SK-N-SH treated with all-trans-retinoic acid at 6 μM for 48 hours (cell line): ENCODE measurements around the gene HSD3B2.

Experiments
- ATAC-seq: fragments of 200-7000 bp; cut with Tn5 transposase; 3 replicates; pipeline ENCODE4 v1.9.1; 2020; ENCODE audit warnings: mild to moderate bottlenecking, moderate library complexity
- ARNTL ChIP-seq: fragments of 450-650 bp; formaldehyde crosslinking; IDR thresholded peaks from 2 replicates; pipeline ENCODE4 v1.5.0; 2020; ENCODE audit warnings: low read depth, mild to moderate bottlenecking, moderate library complexity, borderline replicate concordance
- BACH2 ChIP-seq: fragments of 250-450 bp; sonication (Bioruptor Pico); IDR thresholded peaks from 2 replicates; pipeline ENCODE4 v1.9.0; 2021; ENCODE audit warnings: mild to moderate bottlenecking, borderline replicate concordance
- CSDC2 ChIP-seq: fragments of 250-450 bp; sonication (Bioruptor Pico); IDR thresholded peaks from 2 replicates; pipeline ENCODE4 v1.5.0; 2020; ENCODE audit warnings: mild to moderate bottlenecking, moderate library complexity
- CSRNP3 ChIP-seq: fragments of 250-450 bp; sonication (Bioruptor Pico); IDR thresholded peaks from 2 replicates; pipeline ENCODE4 v1.5.1; 2021; ENCODE audit warnings: mild to moderate bottlenecking, moderate library complexity
- ESRRG ChIP-seq: fragments of 250-450 bp; sonication (Bioruptor Pico); IDR thresholded peaks from 2 replicates; pipeline ENCODE4 v1.6.1; 2021; ENCODE audit warnings: mild to moderate bottlenecking
- GLIS3 ChIP-seq: fragments of 250-450 bp; sonication (Bioruptor Pico); IDR thresholded peaks from 2 replicates; pipeline ENCODE4 v1.5.0; 2020; ENCODE audit warnings: mild to moderate bottlenecking, moderate library complexity
- ISL1 ChIP-seq: fragments of 250-450 bp; sonication (Bioruptor Pico); IDR thresholded peaks from 2 replicates; pipeline ENCODE4 v2.1.2; 2022; ENCODE audit warnings: mild to moderate bottlenecking, moderate library complexity
- OSR1 ChIP-seq: fragments of 250-450 bp; sonication (Bioruptor Pico); IDR thresholded peaks from 2 replicates; pipeline ENCODE4 v1.8.0; 2022; ENCODE audit warnings: moderate library complexity, mild to moderate bottlenecking, inconsistent platforms
- PATZ1 ChIP-seq: fragments of 250-450 bp; sonication (Bioruptor Pico); IDR thresholded peaks from 2 replicates; pipeline ENCODE4 v1.8.0; 2020; ENCODE audit warnings: mild to moderate bottlenecking, moderate library complexity, borderline replicate concordance
- PPARA ChIP-seq: fragments of 250-450 bp; sonication (Bioruptor Pico); IDR thresholded peaks from 2 replicates; pipeline ENCODE4 v1.5.0; 2020; ENCODE audit warnings: mild to moderate bottlenecking, borderline replicate concordance
- RARB ChIP-seq: fragments of 250-450 bp; sonication (Bioruptor Pico); IDR thresholded peaks from 2 replicates; pipeline ENCODE4 v1.8.0; 2021; ENCODE audit warnings: mild to moderate bottlenecking, moderate library complexity
- SNAI2 ChIP-seq: fragments of 250-450 bp; sonication (Bioruptor Pico); IDR thresholded peaks from 2 replicates; pipeline ENCODE4 v1.5.0; 2020; ENCODE audit warnings: mild to moderate bottlenecking, moderate library complexity
- TCF4 ChIP-seq: fragments of 250-450 bp; sonication (Bioruptor Pico); IDR thresholded peaks from 2 replicates; pipeline ENCODE4 v1.8.0; 2021; ENCODE audit warnings: mild to moderate bottlenecking, moderate library complexity, borderline replicate concordance
- TOX ChIP-seq: fragments of 250-450 bp; sonication (Bioruptor Pico); IDR thresholded peaks from 2 replicates; pipeline ENCODE4 v1.8.0; 2021; ENCODE audit warnings: mild to moderate bottlenecking, moderate library complexity, borderline replicate concordance
- ZC3H10 ChIP-seq: fragments of 250-450 bp; sonication (Bioruptor Pico); IDR thresholded peaks from 2 replicates; pipeline ENCODE4 v1.5.1; 2021; ENCODE audit warnings: mild to moderate bottlenecking, moderate library complexity
- ZFP3 ChIP-seq: fragments of 250-450 bp; sonication (Bioruptor Pico); IDR thresholded peaks from 2 replicates; pipeline ENCODE4 v1.5.0; 2020; ENCODE audit warnings: mild to moderate bottlenecking, moderate library complexity
- ZFP30 ChIP-seq: fragments of 450-650 bp; formaldehyde crosslinking; IDR thresholded peaks from 2 replicates; pipeline ENCODE4 v1.5.0; 2022; ENCODE audit warnings: mild to moderate bottlenecking, moderate library complexity
- ZNF565 ChIP-seq: fragments of 450-650 bp; formaldehyde crosslinking; conservative IDR thresholded peaks from 2 replicates; pipeline ENCODE4 v1.5.0; 2020; ENCODE audit warnings: low read depth, mild to moderate bottlenecking, moderate library complexity
- ZNF70 ChIP-seq: fragments of 450-650 bp; formaldehyde crosslinking; IDR thresholded peaks from 2 replicates; pipeline ENCODE4 v1.5.0; 2020; ENCODE audit warnings: mild to moderate bottlenecking, moderate library complexity
- ZNF8 ChIP-seq: fragments of 450-650 bp; formaldehyde crosslinking; IDR thresholded peaks from 2 replicates; pipeline ENCODE4 v1.5.0; 2020; ENCODE audit warnings: mild to moderate bottlenecking, moderate library complexity
- TF ChIP-seq, protein P1 (sequence below): fragments of 250-450 bp; sonication (Bioruptor Pico); IDR thresholded peaks from 2 replicates; pipeline ENCODE4 v1.8.0; 2021; ENCODE audit warnings: low read depth, mild to moderate bottlenecking, moderate library complexity, borderline replicate concordance
- TF ChIP-seq, protein P2 (sequence below): fragments of 250-450 bp; sonication (Bioruptor Pico); IDR thresholded peaks from 2 replicates; pipeline ENCODE4 v1.5.0; 2020; ENCODE audit warnings: mild to moderate bottlenecking, moderate library complexity

HSD3B2 gene

GRCh38 chr1:119368554-119368953 lies 46.4 kb upstream of the HSD3B2 start, which contains the start of gene HAO2:
TSS of gene HAO2 (plus strand) at chr1:119368785. CDS start at chr1:119381086, 12,301 bp downstream.
- ATAC-seq: no peak

DNA sequence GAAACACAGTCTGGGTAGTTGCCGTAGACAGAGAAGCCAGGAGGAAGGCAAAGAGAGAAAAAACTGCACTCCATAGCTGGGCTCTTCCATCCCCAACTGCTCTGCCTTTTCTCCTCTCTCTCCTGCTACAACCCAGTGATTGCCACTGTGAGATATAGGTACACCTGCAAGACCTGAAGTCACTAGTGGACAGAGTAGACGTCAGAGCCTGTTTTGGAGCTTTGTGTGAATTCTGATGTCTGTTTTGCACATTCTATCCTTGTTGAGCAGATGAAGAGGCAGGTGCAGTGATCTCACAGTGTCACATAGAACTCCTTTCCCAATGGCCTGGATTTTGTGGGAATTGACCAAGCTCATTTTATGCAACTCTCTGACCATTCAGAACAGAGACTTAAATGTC lies 44.2 kb upstream of the HSD3B2 start:
- TF ChIP-seq ZNF565 (CRISPR knock-in tag) (no peak), TCF4 (no peak), ISL1 (CRISPR knock-in tag) (no peak), ZNF8 (CRISPR knock-in tag) (no peak), ZC3H10 (no peak), ARNTL (no peak), GLIS3 (no peak), CSDC2 (CRISPR knock-in tag) (no peak), SNAI2 (CRISPR knock-in tag) (no peak), PPARA (no peak), CSRNP3 (CRISPR knock-in tag) (no peak), TOX (no peak), OSR1 (CRISPR knock-in tag) (no peak), PATZ1 (CRISPR knock-in tag) (no peak), ZFP30 (no peak), ZNF70 (CRISPR knock-in tag) (no peak), BACH2 (CRISPR knock-in tag) (no peak), ZFP3 (CRISPR knock-in tag) (no peak)
- TF ChIP-seq, protein P1, sequence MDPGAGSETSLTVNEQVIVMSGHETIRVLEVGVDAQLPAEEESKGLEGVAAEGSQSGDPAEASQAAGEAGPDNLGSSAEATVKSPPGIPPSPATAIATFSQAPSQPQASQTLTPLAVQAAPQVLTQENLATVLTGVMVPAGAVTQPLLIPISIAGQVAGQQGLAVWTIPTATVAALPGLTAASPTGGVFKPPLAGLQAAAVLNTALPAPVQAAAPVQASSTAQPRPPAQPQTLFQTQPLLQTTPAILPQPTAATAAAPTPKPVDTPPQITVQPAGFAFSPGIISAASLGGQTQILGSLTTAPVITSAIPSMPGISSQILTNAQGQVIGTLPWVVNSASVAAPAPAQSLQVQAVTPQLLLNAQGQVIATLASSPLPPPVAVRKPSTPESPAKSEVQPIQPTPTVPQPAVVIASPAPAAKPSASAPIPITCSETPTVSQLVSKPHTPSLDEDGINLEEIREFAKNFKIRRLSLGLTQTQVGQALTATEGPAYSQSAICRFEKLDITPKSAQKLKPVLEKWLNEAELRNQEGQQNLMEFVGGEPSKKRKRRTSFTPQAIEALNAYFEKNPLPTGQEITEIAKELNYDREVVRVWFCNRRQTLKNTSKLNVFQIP: no peak
- ATAC-seq: no peak

More at GRCh38 chr1:119368554-119368953, 46.4 kb upstream of the HSD3B2 start, which contains the start of gene HAO2:
- TF ChIP-seq PPARA: no peak
- TF ChIP-seq ZC3H10: no peak

DNA sequence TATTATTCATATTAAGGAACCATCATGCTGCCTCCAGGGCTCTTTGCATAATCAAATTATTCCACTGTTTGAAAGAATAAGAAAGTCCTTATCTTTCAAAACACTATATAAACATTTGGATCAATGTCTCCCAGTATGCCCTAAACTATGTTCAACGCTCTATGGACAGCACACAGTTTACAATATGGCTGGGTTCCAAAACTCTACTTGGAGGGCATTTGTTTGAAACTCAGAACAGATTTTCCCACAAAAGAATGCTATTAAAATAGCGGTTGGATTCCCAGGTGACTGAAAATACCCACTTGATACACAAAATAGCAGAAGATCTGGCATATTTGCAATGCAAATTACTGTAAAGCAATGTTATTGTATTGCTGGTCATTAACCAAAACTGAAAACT lies 43.1 kb upstream of the HSD3B2 start:
- TF ChIP-seq ESRRG: no peak
- no peak for TF ChIP-seq RARB (CRISPR knock-in tag)
- TF ChIP-seq, protein P1: no peak
- TF ChIP-seq, protein P2, sequence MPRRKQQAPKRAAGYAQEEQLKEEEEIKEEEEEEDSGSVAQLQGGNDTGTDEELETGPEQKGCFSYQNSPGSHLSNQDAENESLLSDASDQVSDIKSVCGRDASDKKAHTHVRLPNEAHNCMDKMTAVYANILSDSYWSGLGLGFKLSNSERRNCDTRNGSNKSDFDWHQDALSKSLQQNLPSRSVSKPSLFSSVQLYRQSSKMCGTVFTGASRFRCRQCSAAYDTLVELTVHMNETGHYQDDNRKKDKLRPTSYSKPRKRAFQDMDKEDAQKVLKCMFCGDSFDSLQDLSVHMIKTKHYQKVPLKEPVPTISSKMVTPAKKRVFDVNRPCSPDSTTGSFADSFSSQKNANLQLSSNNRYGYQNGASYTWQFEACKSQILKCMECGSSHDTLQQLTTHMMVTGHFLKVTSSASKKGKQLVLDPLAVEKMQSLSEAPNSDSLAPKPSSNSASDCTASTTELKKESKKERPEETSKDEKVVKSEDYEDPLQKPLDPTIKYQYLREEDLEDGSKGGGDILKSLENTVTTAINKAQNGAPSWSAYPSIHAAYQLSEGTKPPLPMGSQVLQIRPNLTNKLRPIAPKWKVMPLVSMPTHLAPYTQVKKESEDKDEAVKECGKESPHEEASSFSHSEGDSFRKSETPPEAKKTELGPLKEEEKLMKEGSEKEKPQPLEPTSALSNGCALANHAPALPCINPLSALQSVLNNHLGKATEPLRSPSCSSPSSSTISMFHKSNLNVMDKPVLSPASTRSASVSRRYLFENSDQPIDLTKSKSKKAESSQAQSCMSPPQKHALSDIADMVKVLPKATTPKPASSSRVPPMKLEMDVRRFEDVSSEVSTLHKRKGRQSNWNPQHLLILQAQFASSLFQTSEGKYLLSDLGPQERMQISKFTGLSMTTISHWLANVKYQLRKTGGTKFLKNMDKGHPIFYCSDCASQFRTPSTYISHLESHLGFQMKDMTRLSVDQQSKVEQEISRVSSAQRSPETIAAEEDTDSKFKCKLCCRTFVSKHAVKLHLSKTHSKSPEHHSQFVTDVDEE: no peak
- TF ChIP-seq ZC3H10: no peak
- TF ChIP-seq ZNF565 (CRISPR knock-in tag): no peak
- no peak for TF ChIP-seq ZFP30
- no peak for TF ChIP-seq ISL1 (CRISPR knock-in tag)

More for the DNA sequence above, 43.1 kb upstream of the HSD3B2 start:
- ATAC-seq: no peak
